ENCODE data around the gene SORBS2.

GRCh38 chr4:185638548-185639301 is 173.3 kb downstream of the SORBS2 start:
- TF ChIP-seq POLR2AphosphoS5 (IDR thresholded peaks at IDR 0.05) = no peak
- no peak for TF ChIP-seq POLR2A (IDR thresholded peaks at IDR 0.05)
- TF ChIP-seq, protein P1, sequence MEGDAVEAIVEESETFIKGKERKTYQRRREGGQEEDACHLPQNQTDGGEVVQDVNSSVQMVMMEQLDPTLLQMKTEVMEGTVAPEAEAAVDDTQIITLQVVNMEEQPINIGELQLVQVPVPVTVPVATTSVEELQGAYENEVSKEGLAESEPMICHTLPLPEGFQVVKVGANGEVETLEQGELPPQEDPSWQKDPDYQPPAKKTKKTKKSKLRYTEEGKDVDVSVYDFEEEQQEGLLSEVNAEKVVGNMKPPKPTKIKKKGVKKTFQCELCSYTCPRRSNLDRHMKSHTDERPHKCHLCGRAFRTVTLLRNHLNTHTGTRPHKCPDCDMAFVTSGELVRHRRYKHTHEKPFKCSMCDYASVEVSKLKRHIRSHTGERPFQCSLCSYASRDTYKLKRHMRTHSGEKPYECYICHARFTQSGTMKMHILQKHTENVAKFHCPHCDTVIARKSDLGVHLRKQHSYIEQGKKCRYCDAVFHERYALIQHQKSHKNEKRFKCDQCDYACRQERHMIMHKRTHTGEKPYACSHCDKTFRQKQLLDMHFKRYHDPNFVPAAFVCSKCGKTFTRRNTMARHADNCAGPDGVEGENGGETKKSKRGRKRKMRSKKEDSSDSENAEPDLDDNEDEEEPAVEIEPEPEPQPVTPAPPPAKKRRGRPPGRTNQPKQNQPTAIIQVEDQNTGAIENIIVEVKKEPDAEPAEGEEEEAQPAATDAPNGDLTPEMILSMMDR (IDR thresholded peaks at IDR 0.05) = no peak
- no peak for TF ChIP-seq EP300 (IDR thresholded peaks at IDR 0.05)

Measured in gastroesophageal sphincter (tissue), 3 donors.